ENCODE data around the gene PBX4.

- TF ChIP-seq EZH2 (IDR thresholded peaks at IDR 0.05; ENCODE audit: borderline replicate concordance, low read length), result no peak
- no peak for TF ChIP-seq CTCF (IDR thresholded peaks at IDR 0.05; ENCODE audit: low read length)
These were observed 38.2 kb upstream of the PBX4 start for GRCh38 chr19:19656451-19657396.

Data from OCI-LY1 (cell line).